Keratinocyte (primary cell): ENCODE results near the gene KPNA1. TPM values are rescaled to one million over a fixed set of nuclear protein-coding genes. Genes with fewer than 3 reads are reported as not detected.

Experiments used
- DNase-seq: peaks from one replicate; pipeline ENCODE4 v3.0.0-alpha.2; 2011; ENCODE audit warnings: low read depth, missing footprints, low spot score
- FAIRE-seq: peaks from 2 replicates; lab custom pipeline; 2011; peaks lifted over from hg19 to GRCh38; lab: Jason Lieb, UNC
- H2AFZ ChIP-seq: 2 replicates; pipeline ENCODE4 v1.6.0; 2012; ENCODE audit warnings: low read length, control low read depth, inconsistent platforms; ENCODE audit not compliant: control insufficient read depth
- H3K27ac ChIP-seq: 2 replicates; pipeline ENCODE4 v1.5.1; 2011; ENCODE audit warnings: low read length; ENCODE audit not compliant: control insufficient read depth, insufficient read depth
- H3K27me3 ChIP-seq: 3 replicates; pipeline ENCODE4 v1.6.0; 2011; ENCODE audit warnings: low read length; ENCODE audit not compliant: control insufficient read depth, insufficient read depth; ENCODE audit errors: extremely low read depth
- H3K36me3 ChIP-seq, 2 experiments: 2 replicates in 1 of 2; 3 replicates in 1 of 2; pipeline ENCODE4 v1.5.1; 2011; ENCODE audit warnings: low read length in 2 of 2, mild to moderate bottlenecking in 1 of 2; ENCODE audit not compliant: control insufficient read depth in 2 of 2, insufficient read depth in 2 of 2; ENCODE audit errors: extremely low read depth in 1 of 2
- H3K4me1 ChIP-seq: 3 replicates; pipeline ENCODE4 v1.5.1; 2011; ENCODE audit warnings: low read length; ENCODE audit not compliant: control insufficient read depth, insufficient read depth; ENCODE audit errors: extremely low read depth
- H3K4me2 ChIP-seq: 3 replicates; pipeline ENCODE4 v1.6.0; 2011; ENCODE audit warnings: low read depth, low read length; ENCODE audit not compliant: control insufficient read depth, insufficient read depth; ENCODE audit errors: extremely low read depth
- H3K4me3 ChIP-seq, 3 experiments: fragments of 200-600 bp in 1 of 3; sonication (generic) in 1 of 3; 2 replicates in 2 of 3; 3 replicates in 1 of 3; pipeline ENCODE4 v1.5.1; 2011 to 2016; ENCODE audit warnings: low read length in 3 of 3, mild to moderate bottlenecking in 3 of 3, control low read depth in 2 of 3, inconsistent platforms in 1 of 3, low read depth in 1 of 3, mixed read lengths in 1 of 3, mixed run types in 1 of 3, moderate library complexity in 1 of 3; ENCODE audit not compliant: control insufficient read depth in 2 of 3, insufficient read depth in 2 of 3; ENCODE audit errors: extremely low read depth in 1 of 3
- H3K79me2 ChIP-seq: 2 replicates; pipeline ENCODE4 v1.6.0; 2012; ENCODE audit warnings: low read length; ENCODE audit not compliant: control insufficient read depth, insufficient read depth
- H3K9ac ChIP-seq: 3 replicates; pipeline ENCODE4 v1.6.0; 2011; ENCODE audit warnings: low read length; ENCODE audit not compliant: control insufficient read depth, insufficient read depth; ENCODE audit errors: extremely low read depth
- H3K9me1 ChIP-seq: 3 replicates; pipeline ENCODE4 v1.6.0; 2011; ENCODE audit warnings: low read length; ENCODE audit not compliant: control insufficient read depth, insufficient read depth; ENCODE audit errors: extremely low read depth
- H3K9me3 ChIP-seq: 2 replicates; pipeline ENCODE4 v1.5.1; 2012; ENCODE audit warnings: low read depth, low read length; ENCODE audit not compliant: control insufficient read depth
- H4K20me1 ChIP-seq: 3 replicates; pipeline ENCODE4 v1.6.0; 2011; ENCODE audit warnings: low read length; ENCODE audit not compliant: control insufficient read depth, insufficient read depth; ENCODE audit errors: extremely low read depth
- CTCF ChIP-seq, 3 experiments: IDR thresholded peaks in 1 of 3; conservative IDR thresholded peaks in 1 of 3; optimal IDR thresholded peaks in 1 of 3; 2 replicates in 2 of 3; 3 replicates in 1 of 3; pipeline versions ENCODE3 to v1.5.1; 2011; ENCODE audit warnings: low read length in 3 of 3, mild to moderate bottlenecking in 3 of 3, moderate library complexity in 2 of 3, control low read depth in 1 of 3, inconsistent platforms in 1 of 3; ENCODE audit not compliant: insufficient read depth in 2 of 3; ENCODE audit errors: extremely low read depth in 1 of 3
- EZH2 ChIP-seq: IDR thresholded peaks from one replicate; pipeline ENCODE4 v1.6.1; 2012; ENCODE audit warnings: inconsistent platforms, mild to moderate bottlenecking, low read length, moderate library complexity
- dilution Hi-C: fragments of 300-500 bp; cut with MboI; formaldehyde crosslinking; loops from one replicate; pipeline ENCODE4 v1.7.0; 2020; ENCODE audit warnings: low sequenced_read_pairs; ENCODE audit not compliant: extremely low pct_ligation_motif_present
- polyA plus RNA-seq, 5 experiments: library from polyadenylated mRNA; depleted of rRNA in 3 of 5; stranded (reverse) in 3 of 5; stranded (forward) in 1 of 5; unstranded in 1 of 5; fragments of >200 nt; gene quantifications; 1 replicate in 1 of 5; 2 replicates in 3 of 5; 3 replicates in 1 of 5; pipeline versions ENCODE4 v1.2.1 to v1.2.3, GENCODE V29; 2011 to 2012; ENCODE audit warnings: missing spikeins in 2 of 5, low read depth in 1 of 5, low replicate concordance in 1 of 5

KPNA1 gene
- polyA plus RNA-seq, 1 donor (not counting 4 experiments of a cell fraction or from before 2014, with no cell fraction given): 66.7 TPM

- TF ChIP-seq CTCF (optimal IDR thresholded peaks at IDR 0.05 in 1 of 3, IDR thresholded peaks at IDR 0.05 in 1 of 3, conservative IDR thresholded peaks at IDR 0.05 in 1 of 3; ENCODE audit: extremely low read depth in 1 of 3, insufficient read depth in 2 of 3, low read length in 3 of 3) (no peak), EZH2 (no peak)
- Histone ChIP-seq H3K9me3 (no peaks in the 10 kb centered on the region), H3K36me3 (no peaks in the 10 kb centered on the region), H3K27ac (no peak overlapping the region), H3K27me3 (no peaks in the 10 kb centered on the region), H3K4me3 (no peak overlapping the region), H3K9me1 (no peaks in the 10 kb centered on the region), H3K4me1 (peaks cover 9% of the 10 kb centered on the region), H3K79me2 (no peaks in the 10 kb centered on the region), H4K20me1 (no peaks in the 10 kb centered on the region), H2AFZ (no peak overlapping the region), H3K4me2 (no peak overlapping the region), H3K9ac (no peak overlapping the region)
- FAIRE-seq (no peak), DNase-seq (no peak)
- dilution Hi-C loops: no loop called here
These were observed 117.5 kb downstream of the KPNA1 start for GRCh38 chr3:122397201-122397600.

DNA sequence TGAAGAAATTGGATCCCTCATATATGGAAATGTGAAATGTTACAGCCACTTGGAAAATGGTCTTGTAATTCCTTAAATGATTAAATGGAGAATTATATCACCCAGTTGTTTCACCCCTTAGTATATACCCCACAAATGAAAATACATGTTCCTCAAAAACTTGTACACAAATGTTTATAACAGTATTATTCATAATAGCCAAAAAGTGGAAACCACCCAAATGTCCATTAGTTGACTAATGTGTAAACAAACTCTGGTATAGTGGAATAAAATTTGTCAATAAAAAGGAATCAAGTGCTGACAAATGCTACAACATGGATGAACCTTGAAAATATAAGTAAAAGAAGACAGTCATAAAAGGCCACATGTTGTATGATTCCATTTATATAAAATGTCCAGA is 118.2 kb downstream of the KPNA1 start:
- H3K4me1 ChIP-seq: peaks cover 9% of the 10 kb centered on the region
- no peaks in the 10 kb centered on the region for H4K20me1 ChIP-seq
- no peak for TF ChIP-seq CTCF (optimal IDR thresholded peaks at IDR 0.05 in 1 of 3, IDR thresholded peaks at IDR 0.05 in 1 of 3, conservative IDR thresholded peaks at IDR 0.05 in 1 of 3; ENCODE audit: extremely low read depth in 1 of 3, insufficient read depth in 2 of 3, low read length in 3 of 3)
- no peak for TF ChIP-seq EZH2
- FAIRE-seq (no peak), DNase-seq (no peak)
- H3K9ac ChIP-seq: no peak overlapping the region
- H3K36me3 ChIP-seq: no peaks in the 10 kb centered on the region
- H3K27me3 ChIP-seq: no peaks in the 10 kb centered on the region
- dilution Hi-C loops: no loop called here
- no peak overlapping the region for H3K4me2 ChIP-seq
- no peak overlapping the region for H2AFZ ChIP-seq
- no peaks in the 10 kb centered on the region for H3K9me1 ChIP-seq
- no peak overlapping the region for H3K27ac ChIP-seq
- H3K79me2 ChIP-seq: no peaks in the 10 kb centered on the region
- H3K9me3 ChIP-seq: no peaks in the 10 kb centered on the region
- no peak overlapping the region for H3K4me3 ChIP-seq
